OCI-LY7 (cell line): Measurements from ENCODE around the gene KCNQ1.

Experiments used
- CTCF ChIP-seq: fragments of 200-600 bp; sonication (generic); conservative IDR thresholded peaks from 2 replicates; pipeline ENCODE4 v1.5.1; 2014; ENCODE audit warnings: mild to moderate bottlenecking, antibody characterized with exemption, low read length, moderate library complexity, mixed read lengths
- EZH2phosphoT487 ChIP-seq: fragments of 200-600 bp; sonication (generic); IDR thresholded peaks from 2 replicates; pipeline ENCODE4 v1.6.1; 2018; ENCODE audit warnings: low read depth, borderline replicate concordance, mild to moderate bottlenecking, mixed run types, antibody characterized with exemption, low read length, moderate library complexity, mixed read lengths

- TF ChIP-seq CTCF (no peak), EZH2phosphoT487 (no peak)
Observed at GRCh38 chr11:2732940-2733628, 288.3 kb downstream of the KCNQ1 start.
